ENCODE results near the gene ENO2. TPM values are rescaled to one million over a fixed set of nuclear protein-coding genes. Genes with fewer than 3 reads are reported as not detected.
"Not testable (repeated sequence)": the region's sequence is repeated elsewhere in the genome, so short reads cannot be mapped to it uniquely, and the experiment has no call there.

Gene ENO2
- total RNA-seq, 4 donors from 2014 or later = 28.7 to 49.7 (median 40.0) TPM

GRCh38 chr12:6905414-6906040 lies 8.9 kb upstream of the ENO2 start:
- WGBS = 69% methylated on average over 5 of the region's 5 CpGs
- H3K27ac ChIP-seq (replicated peaks in 1 of 4) = peak overlapping the region; percentile 75 to 88 (median 82)
- H3K27me3 ChIP-seq = no peaks in the 10 kb centered on the region
- TF ChIP-seq EP300 (IDR thresholded peaks at IDR 0.05) = no peak
- TF ChIP-seq POLR2AphosphoS5 (IDR thresholded peaks at IDR 0.05) = no peak
- no peak for TF ChIP-seq POLR2A (IDR thresholded peaks at IDR 0.05; ENCODE audit: low read depth)
- TF ChIP-seq, protein P1, sequence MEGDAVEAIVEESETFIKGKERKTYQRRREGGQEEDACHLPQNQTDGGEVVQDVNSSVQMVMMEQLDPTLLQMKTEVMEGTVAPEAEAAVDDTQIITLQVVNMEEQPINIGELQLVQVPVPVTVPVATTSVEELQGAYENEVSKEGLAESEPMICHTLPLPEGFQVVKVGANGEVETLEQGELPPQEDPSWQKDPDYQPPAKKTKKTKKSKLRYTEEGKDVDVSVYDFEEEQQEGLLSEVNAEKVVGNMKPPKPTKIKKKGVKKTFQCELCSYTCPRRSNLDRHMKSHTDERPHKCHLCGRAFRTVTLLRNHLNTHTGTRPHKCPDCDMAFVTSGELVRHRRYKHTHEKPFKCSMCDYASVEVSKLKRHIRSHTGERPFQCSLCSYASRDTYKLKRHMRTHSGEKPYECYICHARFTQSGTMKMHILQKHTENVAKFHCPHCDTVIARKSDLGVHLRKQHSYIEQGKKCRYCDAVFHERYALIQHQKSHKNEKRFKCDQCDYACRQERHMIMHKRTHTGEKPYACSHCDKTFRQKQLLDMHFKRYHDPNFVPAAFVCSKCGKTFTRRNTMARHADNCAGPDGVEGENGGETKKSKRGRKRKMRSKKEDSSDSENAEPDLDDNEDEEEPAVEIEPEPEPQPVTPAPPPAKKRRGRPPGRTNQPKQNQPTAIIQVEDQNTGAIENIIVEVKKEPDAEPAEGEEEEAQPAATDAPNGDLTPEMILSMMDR (IDR thresholded peaks at IDR 0.05) = no peak
- no peaks in the 10 kb centered on the region for H3K9me3 ChIP-seq
- DNase-seq (ENCODE audit: extremely low spot score) = no peak
- intact Hi-C loops (cut with DNase I) = loop anchor here (5.0 kb wide), 1 partner anchor 43 kb away; no protein-coding TSS in a partner anchor
- H3K4me1 ChIP-seq = peaks cover 5 to 18% (median 16%) of the 10 kb centered on the region in 4 donors
- H3K36me3 ChIP-seq = peaks cover 0 to 17% (median 9%) of the 10 kb centered on the region in 4 donors
- H3K4me3 ChIP-seq = peak overlapping the region; percentile 58 to 78 (median 66)

DNA sequence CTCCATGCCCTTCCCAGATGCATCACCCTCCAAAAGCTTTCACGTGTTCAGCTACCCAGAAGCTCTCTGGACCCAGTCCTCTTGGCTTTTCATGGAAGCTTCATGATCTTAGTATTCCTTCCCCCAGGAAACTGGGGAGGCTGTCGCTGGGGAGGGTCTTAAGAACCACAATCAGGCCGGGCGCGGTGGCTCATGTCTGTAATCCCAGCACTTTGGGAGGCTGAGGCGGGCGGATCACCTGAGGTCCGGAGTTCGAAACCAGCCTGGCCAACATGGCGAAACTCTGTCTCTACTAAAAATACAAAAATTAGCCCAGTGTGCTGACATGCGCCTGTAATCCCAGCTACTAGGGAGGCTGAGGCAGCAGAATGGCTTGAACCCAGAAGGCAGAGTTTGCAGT lies 6.2 kb upstream of the ENO2 start:
- DNase-seq (ENCODE audit: extremely low spot score); H3K27me3 ChIP-seq; H3K27ac ChIP-seq (replicated peaks in 1 of 4); H3K4me3 ChIP-seq; H3K9me3 ChIP-seq: not testable (repeated sequence)
- Histone ChIP-seq H3K4me1 (peaks cover 5 to 18% (median 16%) of the 10 kb centered on the region in 4 donors), H3K36me3 (peaks cover 0 to 17% (median 9%) of the 10 kb centered on the region in 4 donors)
- WGBS = 97% methylated on average over 11 of the region's 11 CpGs
- intact Hi-C loops (cut with DNase I) = loop anchor here (5.0 kb wide), 1 partner anchor 46 kb away; no protein-coding TSS in a partner anchor

DNA sequence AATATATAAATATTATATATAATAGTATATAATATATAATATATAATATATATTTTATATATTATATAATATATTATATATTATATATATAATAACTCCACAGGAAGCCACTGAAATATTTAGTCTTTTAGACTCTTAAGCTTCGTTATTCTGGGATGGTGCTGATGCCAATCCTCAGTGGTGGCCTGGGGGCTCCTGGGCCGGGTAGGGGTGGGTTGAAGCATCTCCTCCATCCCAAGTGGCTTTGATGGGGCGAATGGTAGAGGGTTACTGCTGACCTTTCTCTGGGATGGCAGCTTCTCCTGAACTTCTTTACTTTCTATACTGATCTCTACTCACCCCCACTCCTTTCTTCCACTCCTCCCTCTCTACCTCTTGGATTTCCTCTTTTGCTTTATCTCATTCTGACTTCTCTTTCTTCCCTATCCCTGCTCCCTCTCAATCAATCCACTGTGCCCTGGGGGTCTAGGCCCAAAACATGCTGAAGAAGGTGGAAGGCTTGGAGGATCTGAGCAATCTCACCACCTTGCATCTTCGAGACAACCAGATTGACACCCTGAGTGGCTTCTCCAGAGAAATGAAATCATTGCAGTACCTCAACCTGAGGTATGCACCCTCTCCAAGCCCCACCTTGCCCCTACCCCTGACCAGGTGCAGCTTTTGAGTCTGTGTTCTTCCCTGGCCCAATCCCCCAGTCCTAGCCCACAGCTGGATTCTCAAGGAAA lies 4.8 kb upstream of the ENO2 start:
- Histone ChIP-seq H3K27ac (replicated peaks in 1 of 4) (no peak overlapping the region), H3K9me3 (no peaks in the 10 kb centered on the region), H3K4me3 (no peak overlapping the region), H3K27me3 (no peaks in the 10 kb centered on the region), H3K4me1 (peaks cover 9 to 23% (median 16%) of the 10 kb centered on the region in 4 donors), H3K36me3 (peaks cover 0 to 17% (median 9%) of the 10 kb centered on the region in 4 donors)
- 93% methylated on average over 4 of the region's 4 CpGs for WGBS
- DNase-seq (ENCODE audit: extremely low spot score) = no peak
- TF ChIP-seq EP300 (IDR thresholded peaks at IDR 0.05) = no peak
- TF ChIP-seq POLR2A (IDR thresholded peaks at IDR 0.05; ENCODE audit: low read depth) = no peak
- TF ChIP-seq, protein P1 (IDR thresholded peaks at IDR 0.05) = no peak
- intact Hi-C loops (cut with DNase I) = loop anchor here (5.0 kb wide), 1 partner anchor 47 kb away; no protein-coding TSS in a partner anchor

DNA sequence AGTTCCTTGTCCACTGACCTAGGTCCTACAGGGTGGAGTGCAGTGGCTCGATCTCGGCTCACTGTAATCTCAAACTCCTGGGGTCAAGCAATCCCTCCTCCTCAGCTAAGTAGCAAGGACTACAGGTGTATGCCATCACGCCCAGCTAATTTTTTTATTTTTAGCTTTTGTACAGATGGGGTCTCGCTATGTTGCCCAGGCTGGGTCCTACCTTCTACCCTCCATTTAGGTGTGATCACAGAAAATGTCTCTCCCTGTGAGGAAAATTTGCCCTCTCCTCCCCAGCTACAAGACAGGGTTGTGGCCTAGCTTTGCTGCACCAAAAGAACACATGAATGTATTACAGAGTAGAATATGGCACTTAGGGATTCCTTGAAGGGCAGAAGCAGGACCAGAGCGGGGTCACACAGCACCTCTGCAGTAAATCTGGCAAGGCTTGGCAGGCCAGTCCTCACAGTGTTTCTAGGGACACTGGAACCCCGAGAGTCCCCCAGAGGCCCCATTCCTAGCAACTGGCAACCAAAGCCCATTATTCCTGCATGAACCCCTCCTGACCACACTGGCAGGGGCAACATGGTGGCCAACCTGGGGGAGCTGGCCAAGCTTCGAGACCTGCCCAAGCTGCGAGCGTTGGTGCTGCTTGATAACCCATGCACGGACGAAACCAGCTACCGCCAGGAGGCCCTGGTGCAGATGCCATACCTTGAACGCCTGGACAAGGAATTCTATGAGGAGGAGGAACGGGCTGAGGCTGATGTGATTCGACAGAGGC lies 2.0 kb upstream of the ENO2 start:
- DNase-seq (ENCODE audit: extremely low spot score) = no peak
- H3K4me1 ChIP-seq = peaks cover 9 to 29% (median 24%) of the 10 kb centered on the region in 4 donors
- H3K27ac ChIP-seq (replicated peaks in 1 of 4) = no peak overlapping the region
- 92% methylated on average over 15 of the region's 15 CpGs for WGBS
- no peaks in the 10 kb centered on the region for H3K27me3 ChIP-seq
- H3K36me3 ChIP-seq = peaks cover 0 to 19% (median 10%) of the 10 kb centered on the region in 4 donors
- no peak for TF ChIP-seq POLR2AphosphoS5 (IDR thresholded peaks at IDR 0.05)
- no peak for TF ChIP-seq POLR2A (IDR thresholded peaks at IDR 0.05; ENCODE audit: low read depth)
- no peak for TF ChIP-seq EP300 (IDR thresholded peaks at IDR 0.05)
- TF ChIP-seq, protein P1 (IDR thresholded peaks at IDR 0.05) = no peak
- no peaks in the 10 kb centered on the region for H3K9me3 ChIP-seq
- intact Hi-C loops (cut with DNase I) = no loop called here
- H3K4me3 ChIP-seq = no peak overlapping the region
